Osteoblast (primary cell): ENCODE results near the gene CACNG8. TPM values are rescaled to one million over a fixed set of nuclear protein-coding genes. Genes with fewer than 3 reads are reported as not detected.

Experiments used
- DNase-seq: peaks from one replicate; pipeline ENCODE4 v3.0.0; 2011; ENCODE audit warnings: low spot score, mixed read lengths; ENCODE audit not compliant: insufficient read length; ENCODE audit errors: missing footprints
- H2AFZ ChIP-seq: 2 replicates; pipeline ENCODE4 v1.6.0; 2011; ENCODE audit warnings: mild to moderate bottlenecking, low read length
- H3K27ac ChIP-seq: 2 replicates; pipeline ENCODE4 v1.5.1; 2011; ENCODE audit warnings: mild to moderate bottlenecking, low read depth, low read length, moderate library complexity
- H3K27me3 ChIP-seq: 2 replicates; pipeline ENCODE4 v1.6.0; 2012; ENCODE audit warnings: mild to moderate bottlenecking, control low read depth, inconsistent platforms, low read length, moderate library complexity; ENCODE audit not compliant: insufficient read depth
- H3K36me3 ChIP-seq: 2 replicates; pipeline ENCODE4 v1.5.1; 2011; ENCODE audit warnings: mild to moderate bottlenecking, low read length, control low read depth, moderate library complexity; ENCODE audit not compliant: insufficient read depth
- H3K4me1 ChIP-seq: 2 replicates; pipeline ENCODE4 v1.5.1; 2011; ENCODE audit warnings: mild to moderate bottlenecking, low read length, control low read depth, moderate library complexity; ENCODE audit not compliant: insufficient read depth
- H3K4me2 ChIP-seq: 2 replicates; pipeline ENCODE4 v1.6.0; 2011; ENCODE audit warnings: mild to moderate bottlenecking, low read length; ENCODE audit not compliant: insufficient read depth
- H3K4me3 ChIP-seq: fragments of 200-600 bp; sonication (generic); 3 replicates; pipeline ENCODE4 v1.5.1; 2012; ENCODE audit warnings: mild to moderate bottlenecking, low read length, inconsistent platforms; ENCODE audit not compliant: insufficient read depth
- H3K79me2 ChIP-seq: 2 replicates; pipeline ENCODE4 v1.6.0; 2012; ENCODE audit warnings: mild to moderate bottlenecking, low read length, control low read depth, inconsistent platforms; ENCODE audit not compliant: insufficient read depth
- H3K9me3 ChIP-seq: 2 replicates; pipeline ENCODE4 v1.5.1; 2011; ENCODE audit warnings: low read depth, low read length, control low read depth
- H4K20me1 ChIP-seq: 2 replicates; pipeline ENCODE4 v1.6.0; 2012; ENCODE audit warnings: mild to moderate bottlenecking, low read length, control low read depth; ENCODE audit not compliant: insufficient read depth
- total RNA-seq: library from RNA; depleted of rRNA; stranded (reverse); fragments of >200 nt; gene quantifications from 2 replicates; pipeline ENCODE4 v1.2.3, GENCODE V29; 2012
- TF ChIP-seq, protein P1 (sequence below): IDR thresholded peaks from 2 replicates; pipeline ENCODE4 v1.5.1; 2011; ENCODE audit warnings: mild to moderate bottlenecking, low read depth, low read length, moderate library complexity; ENCODE audit errors: extremely low read depth

Gene CACNG8
- total RNA-seq, 1 donor = not detected

- H3K36me3 ChIP-seq = no peaks in the 10 kb centered on the region
- H4K20me1 ChIP-seq = no peaks in the 10 kb centered on the region
- TF ChIP-seq, protein P1, sequence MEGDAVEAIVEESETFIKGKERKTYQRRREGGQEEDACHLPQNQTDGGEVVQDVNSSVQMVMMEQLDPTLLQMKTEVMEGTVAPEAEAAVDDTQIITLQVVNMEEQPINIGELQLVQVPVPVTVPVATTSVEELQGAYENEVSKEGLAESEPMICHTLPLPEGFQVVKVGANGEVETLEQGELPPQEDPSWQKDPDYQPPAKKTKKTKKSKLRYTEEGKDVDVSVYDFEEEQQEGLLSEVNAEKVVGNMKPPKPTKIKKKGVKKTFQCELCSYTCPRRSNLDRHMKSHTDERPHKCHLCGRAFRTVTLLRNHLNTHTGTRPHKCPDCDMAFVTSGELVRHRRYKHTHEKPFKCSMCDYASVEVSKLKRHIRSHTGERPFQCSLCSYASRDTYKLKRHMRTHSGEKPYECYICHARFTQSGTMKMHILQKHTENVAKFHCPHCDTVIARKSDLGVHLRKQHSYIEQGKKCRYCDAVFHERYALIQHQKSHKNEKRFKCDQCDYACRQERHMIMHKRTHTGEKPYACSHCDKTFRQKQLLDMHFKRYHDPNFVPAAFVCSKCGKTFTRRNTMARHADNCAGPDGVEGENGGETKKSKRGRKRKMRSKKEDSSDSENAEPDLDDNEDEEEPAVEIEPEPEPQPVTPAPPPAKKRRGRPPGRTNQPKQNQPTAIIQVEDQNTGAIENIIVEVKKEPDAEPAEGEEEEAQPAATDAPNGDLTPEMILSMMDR = no peak
- peak; percentile 73 for DNase-seq
- H3K27me3 ChIP-seq = no peaks in the 10 kb centered on the region
- no peak overlapping the region for H3K27ac ChIP-seq
- no peaks in the 10 kb centered on the region for H3K9me3 ChIP-seq
- H3K4me2 ChIP-seq = no peak overlapping the region
- no peak overlapping the region for H3K4me3 ChIP-seq
- no peaks in the 10 kb centered on the region for H3K79me2 ChIP-seq
- H3K4me1 ChIP-seq = no peaks in the 10 kb centered on the region
- H2AFZ ChIP-seq = no peak overlapping the region
These were observed 35.0 kb upstream of the CACNG8 start for GRCh38 chr19:53927739-53928138.

GRCh38 chr19:53936029-53936428, 26.7 kb upstream of the CACNG8 start:
- H2AFZ ChIP-seq = no peak overlapping the region
- DNase-seq = no peak
- no peaks in the 10 kb centered on the region for H3K79me2 ChIP-seq
- H3K4me1 ChIP-seq = no peaks in the 10 kb centered on the region
- H4K20me1 ChIP-seq = no peaks in the 10 kb centered on the region
- no peaks in the 10 kb centered on the region for H3K27me3 ChIP-seq
- H3K36me3 ChIP-seq = no peaks in the 10 kb centered on the region
- TF ChIP-seq, protein P1 = no peak
- no peak overlapping the region for H3K27ac ChIP-seq
- H3K4me3 ChIP-seq = no peak overlapping the region
- H3K9me3 ChIP-seq = no peaks in the 10 kb centered on the region
- H3K4me2 ChIP-seq = no peak overlapping the region

DNA sequence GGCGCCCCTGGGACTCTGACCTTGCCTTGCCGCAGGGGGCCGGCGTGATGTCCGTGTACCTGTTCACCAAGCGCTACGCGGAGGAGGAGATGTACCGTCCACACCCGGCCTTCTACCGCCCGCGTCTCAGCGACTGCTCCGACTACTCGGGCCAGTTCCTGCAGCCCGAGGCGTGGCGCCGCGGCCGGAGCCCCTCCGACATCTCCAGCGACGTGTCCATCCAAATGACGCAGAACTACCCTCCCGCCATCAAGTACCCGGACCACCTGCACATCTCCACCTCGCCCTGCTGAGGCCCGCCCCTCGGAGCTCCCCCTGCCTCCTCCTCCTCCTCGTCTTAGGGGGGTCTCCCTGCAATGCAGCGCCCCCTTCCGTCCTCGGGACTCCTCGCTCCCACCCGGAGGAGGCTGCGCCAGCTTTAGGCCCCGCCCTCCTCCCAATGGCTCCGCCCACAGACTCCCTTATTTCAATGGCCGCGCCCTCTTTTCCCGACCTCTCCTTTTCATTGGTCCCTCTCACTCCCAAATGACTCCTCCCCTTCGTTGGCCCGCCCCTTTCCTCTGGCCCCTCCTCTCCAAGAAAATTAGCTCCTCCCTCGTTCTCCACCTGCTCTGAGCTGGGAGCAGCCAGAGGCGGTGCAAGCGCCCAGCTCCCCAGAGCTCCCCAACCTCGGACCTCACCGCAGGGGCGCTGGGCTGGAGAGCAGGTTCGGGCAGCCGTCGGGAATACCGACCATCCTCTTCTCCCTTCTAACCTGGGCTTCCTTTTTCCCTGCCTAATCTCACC, 20.5 kb upstream of the CACNG8 start:
- TF ChIP-seq, protein P1 = no peak
- no peak overlapping the region for H3K4me3 ChIP-seq
- H2AFZ ChIP-seq = no peak overlapping the region
- no peaks in the 10 kb centered on the region for H3K4me1 ChIP-seq
- no peaks in the 10 kb centered on the region for H3K36me3 ChIP-seq
- peaks cover 22% of the 10 kb centered on the region for H3K27me3 ChIP-seq
- DNase-seq = peak; percentile 78
- H3K4me2 ChIP-seq = no peak overlapping the region
- no peaks in the 10 kb centered on the region for H3K9me3 ChIP-seq
- no peak overlapping the region for H3K27ac ChIP-seq
- no peaks in the 10 kb centered on the region for H4K20me1 ChIP-seq
- no peaks in the 10 kb centered on the region for H3K79me2 ChIP-seq

GRCh38 chr19:53944416-53944815, 18.3 kb upstream of the CACNG8 start:
- Histone ChIP-seq H3K27me3 (peaks cover 22% of the 10 kb centered on the region), H3K27ac (no peak overlapping the region), H3K9me3 (no peaks in the 10 kb centered on the region), H2AFZ (no peak overlapping the region), H3K4me3 (no peak overlapping the region), H3K4me2 (no peak overlapping the region), H3K4me1 (no peaks in the 10 kb centered on the region), H3K36me3 (no peaks in the 10 kb centered on the region), H4K20me1 (no peaks in the 10 kb centered on the region), H3K79me2 (no peaks in the 10 kb centered on the region)
- TF ChIP-seq, protein P1 = no peak
- DNase-seq = peak; percentile 84
